HepG2 (cell line): ENCODE measurements around the gene ATP7B. TPM values are rescaled to one million over a fixed set of nuclear protein-coding genes. Genes with fewer than 3 reads are reported as not detected.

Source experiments
- ARID2 ChIP-seq: sonication (generic); formaldehyde crosslinking; IDR thresholded peaks from 2 replicates; pipeline ENCODE4 v1.8.1; 2022; ENCODE audit warnings: mild to moderate bottlenecking, missing genetic modification reagents, borderline replicate concordance
- EEA1 ChIP-seq: sonication (generic); formaldehyde crosslinking; IDR thresholded peaks from 2 replicates; pipeline ENCODE4 v1.5.1; 2020; ENCODE audit warnings: mild to moderate bottlenecking, missing genetic modification reagents, borderline replicate concordance
- ELF1 ChIP-seq: sonication (generic); formaldehyde crosslinking; IDR thresholded peaks from 2 replicates; pipeline ENCODE4 v1.4.0; 2020; ENCODE audit warnings: missing genetic modification reagents
- HNF4A ChIP-seq: sonication (generic); formaldehyde crosslinking; IDR thresholded peaks from 2 replicates; pipeline ENCODE4 v1.4.0; 2020; ENCODE audit warnings: missing genetic modification reagents
- HNRNPUL1 ChIP-seq: fragments of 200-400 bp; formaldehyde crosslinking; IDR thresholded peaks from 2 replicates; pipeline ENCODE4 v1.6.1; 2017; ENCODE audit warnings: low read depth, mild to moderate bottlenecking, low read length, moderate library complexity
- PCBP2 ChIP-seq: fragments of 200-400 bp; formaldehyde crosslinking; optimal IDR thresholded peaks from 2 replicates; pipeline ENCODE3; 2018; ENCODE audit warnings: low read length, low read depth; ENCODE audit not compliant: poor library complexity, severe bottlenecking
- PRMT3 ChIP-seq: sonication (generic); formaldehyde crosslinking; IDR thresholded peaks from 2 replicates; pipeline ENCODE4 v1.8.1; 2022; ENCODE audit warnings: low read depth, mild to moderate bottlenecking, moderate library complexity, missing genetic modification reagents, borderline replicate concordance
- SIN3B ChIP-seq: fragments of 150-350 bp; IDR thresholded peaks from 2 replicates; pipeline ENCODE4 v1.6.1; 2014; ENCODE audit warnings: low read length
- SPEN ChIP-seq: sonication (generic); formaldehyde crosslinking; IDR thresholded peaks from 2 replicates; pipeline ENCODE4 v1.5.1; 2020; ENCODE audit warnings: low read depth, mild to moderate bottlenecking, missing genetic modification reagents
- ZNF180 ChIP-seq: sonication (generic); formaldehyde crosslinking; IDR thresholded peaks from 2 replicates; pipeline ENCODE4 v1.4.0; 2020; ENCODE audit warnings: low read depth, missing genetic modification reagents, borderline replicate concordance
- ZNF33A ChIP-seq: sonication (generic); formaldehyde crosslinking; IDR thresholded peaks from 2 replicates; pipeline ENCODE4 v1.5.1; 2020; ENCODE audit warnings: missing genetic modification reagents, mild to moderate bottlenecking, moderate library complexity, borderline replicate concordance
- ZNF432 ChIP-seq: sonication (generic); formaldehyde crosslinking; IDR thresholded peaks from 2 replicates; pipeline ENCODE4 v1.5.0; 2020; ENCODE audit warnings: missing genetic modification reagents, mild to moderate bottlenecking, borderline replicate concordance
- polyA plus RNA-seq, 8 experiments: library from polyadenylated mRNA; depleted of rRNA in 3 of 8; stranded (reverse) in 7 of 8; unstranded in 1 of 8; fragments of >200 nt; fragmentation: Illumina TruSeq in 4 of 8; extraction: Trizol in 4 of 8; gene quantifications; 2 replicates each; pipeline versions ENCODE4 v1.2.1 to v1.2.3, GENCODE V29; 2011 to 2016; ENCODE audit warnings: low read depth in 4 of 8, missing spikeins in 1 of 8, mixed read lengths in 1 of 8; ENCODE audit not compliant: insufficient read depth in 1 of 8
- total RNA-seq, 5 experiments: library from RNA; depleted of rRNA; stranded (reverse); fragments of >200 nt; fragmentation: Illumina TruSeq; extraction: Trizol; gene quantifications; 2 replicates each; pipeline ENCODE4 v1.2.3, GENCODE V29; 2016; ENCODE audit warnings: low read depth in 1 of 5
- TF ChIP-seq, protein P1 (sequence below): sonication (generic); formaldehyde crosslinking; IDR thresholded peaks from 2 replicates; pipeline ENCODE4 v1.5.0; 2020; ENCODE audit warnings: mild to moderate bottlenecking, missing genetic modification reagents
- TF ChIP-seq, protein P2 (sequence below): sonication (generic); formaldehyde crosslinking; IDR thresholded peaks from 2 replicates; pipeline ENCODE4 v1.8.0; 2022; ENCODE audit warnings: mild to moderate bottlenecking, missing genetic modification reagents, moderate library complexity
- TF ChIP-seq, protein P3 (sequence below): sonication (generic); formaldehyde crosslinking; conservative IDR thresholded peaks from 2 replicates; pipeline ENCODE4 v1.8.0; 2022; ENCODE audit warnings: low read depth, missing genetic modification reagents
- TF ChIP-seq, protein P4 (sequence below): sonication (generic); formaldehyde crosslinking; IDR thresholded peaks from 2 replicates; pipeline ENCODE4 v1.4.0; 2020; ENCODE audit warnings: mild to moderate bottlenecking, missing genetic modification reagents
- TF ChIP-seq, protein P5 (sequence below): sonication (generic); formaldehyde crosslinking; IDR thresholded peaks from 2 replicates; pipeline ENCODE4 v1.5.0; 2020; ENCODE audit warnings: missing genetic modification reagents

Gene ATP7B
- total and polyA plus RNA-seq, 2 of the 13 experiments (the other 11 are each of a cell fraction or from before 2014, with no cell fraction given): 31.8 to 57.4 TPM

DNA sequence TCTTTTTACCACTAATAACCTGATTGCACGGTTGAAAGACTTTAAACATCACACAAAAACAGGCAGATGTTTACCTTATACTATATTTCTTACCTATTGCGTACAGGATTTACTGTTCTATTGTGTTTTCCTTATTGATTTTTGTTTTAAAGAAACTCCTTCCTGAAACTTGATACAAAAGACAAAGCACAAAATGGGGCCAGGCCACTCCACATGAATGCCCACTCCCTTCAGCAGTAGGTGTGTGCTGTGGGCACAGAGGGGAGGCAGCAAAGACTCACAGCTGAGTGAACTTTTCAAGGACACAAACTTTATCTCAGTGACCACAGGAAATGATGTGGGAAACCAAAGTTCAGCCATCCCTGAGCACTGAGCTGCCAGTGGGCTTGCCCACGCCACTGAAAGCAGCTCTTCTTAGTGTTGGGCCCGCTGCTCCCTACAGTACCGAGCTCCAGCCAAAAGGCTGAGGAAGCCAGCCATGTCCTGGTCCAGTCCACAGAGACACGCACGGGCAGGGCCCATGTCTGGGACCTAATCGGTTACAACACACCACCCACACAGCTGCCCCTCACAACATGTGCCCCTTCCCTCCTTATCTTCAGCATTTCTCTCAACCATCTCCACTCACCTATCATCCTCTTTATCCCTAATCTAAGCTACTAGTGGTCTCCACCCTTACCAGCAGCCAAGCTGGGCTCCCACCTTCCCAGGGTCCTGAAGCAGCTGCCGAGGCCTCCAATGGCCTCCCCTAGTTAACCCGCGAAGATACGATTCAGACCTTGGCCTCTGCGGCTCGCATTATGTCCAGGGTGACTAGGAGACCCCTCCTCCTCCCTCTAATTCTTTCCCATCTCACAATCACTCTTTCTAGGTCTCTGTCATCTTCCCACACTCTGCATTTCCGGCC lies 39.5 kb downstream of the ATP7B start (continued):
- TF ChIP-seq HNRNPUL1 (no peak), ELF1 (CRISPR knock-in tag) (peak; percentile 61), EEA1 (no peak), ARID2 (CRISPR knock-in tag) (no peak), SIN3B (no peak), ZNF33A (CRISPR knock-in tag) (no peak), ZNF432 (CRISPR knock-in tag) (no peak), HNF4A (CRISPR knock-in tag) (peak; percentile 86), ZNF180 (CRISPR knock-in tag) (no peak), PCBP2 (no peak), SPEN (0 out of 2 replicates have a peak, but pooled peaks have one; percentile 35), PRMT3 (no peak)
- TF ChIP-seq, protein P1, sequence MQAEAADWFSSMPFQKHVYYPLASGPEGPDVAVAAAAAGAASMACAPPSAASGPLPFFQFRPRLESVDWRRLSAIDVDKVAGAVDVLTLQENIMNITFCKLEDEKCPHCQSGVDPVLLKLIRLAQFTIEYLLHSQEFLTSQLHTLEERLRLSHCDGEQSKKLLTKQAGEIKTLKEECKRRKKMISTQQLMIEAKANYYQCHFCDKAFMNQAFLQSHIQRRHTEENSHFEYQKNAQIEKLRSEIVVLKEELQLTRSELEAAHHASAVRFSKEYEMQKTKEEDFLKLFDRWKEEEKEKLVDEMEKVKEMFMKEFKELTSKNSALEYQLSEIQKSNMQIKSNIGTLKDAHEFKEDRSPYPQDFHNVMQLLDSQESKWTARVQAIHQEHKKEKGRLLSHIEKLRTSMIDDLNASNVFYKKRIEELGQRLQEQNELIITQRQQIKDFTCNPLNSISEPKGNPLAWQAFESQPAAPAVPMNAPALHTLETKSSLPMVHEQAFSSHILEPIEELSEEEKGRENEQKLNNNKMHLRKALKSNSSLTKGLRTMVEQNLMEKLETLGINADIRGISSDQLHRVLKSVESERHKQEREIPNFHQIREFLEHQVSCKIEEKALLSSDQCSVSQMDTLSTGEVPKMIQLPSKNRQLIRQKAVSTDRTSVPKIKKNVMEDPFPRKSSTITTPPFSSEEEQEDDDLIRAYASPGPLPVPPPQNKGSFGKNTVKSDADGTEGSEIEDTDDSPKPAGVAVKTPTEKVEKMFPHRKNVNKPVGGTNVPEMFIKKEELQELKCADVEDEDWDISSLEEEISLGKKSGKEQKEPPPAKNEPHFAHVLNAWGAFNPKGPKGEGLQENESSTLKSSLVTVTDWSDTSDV (CRISPR knock-in tag): no peak
- TF ChIP-seq, protein P2, sequence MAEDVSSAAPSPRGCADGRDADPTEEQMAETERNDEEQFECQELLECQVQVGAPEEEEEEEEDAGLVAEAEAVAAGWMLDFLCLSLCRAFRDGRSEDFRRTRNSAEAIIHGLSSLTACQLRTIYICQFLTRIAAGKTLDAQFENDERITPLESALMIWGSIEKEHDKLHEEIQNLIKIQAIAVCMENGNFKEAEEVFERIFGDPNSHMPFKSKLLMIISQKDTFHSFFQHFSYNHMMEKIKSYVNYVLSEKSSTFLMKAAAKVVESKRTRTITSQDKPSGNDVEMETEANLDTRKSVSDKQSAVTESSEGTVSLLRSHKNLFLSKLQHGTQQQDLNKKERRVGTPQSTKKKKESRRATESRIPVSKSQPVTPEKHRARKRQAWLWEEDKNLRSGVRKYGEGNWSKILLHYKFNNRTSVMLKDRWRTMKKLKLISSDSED (CRISPR knock-in tag): no peak
- TF ChIP-seq, protein P3, sequence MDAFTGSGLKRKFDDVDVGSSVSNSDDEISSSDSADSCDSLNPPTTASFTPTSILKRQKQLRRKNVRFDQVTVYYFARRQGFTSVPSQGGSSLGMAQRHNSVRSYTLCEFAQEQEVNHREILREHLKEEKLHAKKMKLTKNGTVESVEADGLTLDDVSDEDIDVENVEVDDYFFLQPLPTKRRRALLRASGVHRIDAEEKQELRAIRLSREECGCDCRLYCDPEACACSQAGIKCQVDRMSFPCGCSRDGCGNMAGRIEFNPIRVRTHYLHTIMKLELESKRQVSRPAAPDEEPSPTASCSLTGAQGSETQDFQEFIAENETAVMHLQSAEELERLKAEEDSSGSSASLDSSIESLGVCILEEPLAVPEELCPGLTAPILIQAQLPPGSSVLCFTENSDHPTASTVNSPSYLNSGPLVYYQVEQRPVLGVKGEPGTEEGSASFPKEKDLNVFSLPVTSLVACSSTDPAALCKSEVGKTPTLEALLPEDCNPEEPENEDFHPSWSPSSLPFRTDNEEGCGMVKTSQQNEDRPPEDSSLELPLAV (CRISPR knock-in tag): no peak
- TF ChIP-seq, protein P4, sequence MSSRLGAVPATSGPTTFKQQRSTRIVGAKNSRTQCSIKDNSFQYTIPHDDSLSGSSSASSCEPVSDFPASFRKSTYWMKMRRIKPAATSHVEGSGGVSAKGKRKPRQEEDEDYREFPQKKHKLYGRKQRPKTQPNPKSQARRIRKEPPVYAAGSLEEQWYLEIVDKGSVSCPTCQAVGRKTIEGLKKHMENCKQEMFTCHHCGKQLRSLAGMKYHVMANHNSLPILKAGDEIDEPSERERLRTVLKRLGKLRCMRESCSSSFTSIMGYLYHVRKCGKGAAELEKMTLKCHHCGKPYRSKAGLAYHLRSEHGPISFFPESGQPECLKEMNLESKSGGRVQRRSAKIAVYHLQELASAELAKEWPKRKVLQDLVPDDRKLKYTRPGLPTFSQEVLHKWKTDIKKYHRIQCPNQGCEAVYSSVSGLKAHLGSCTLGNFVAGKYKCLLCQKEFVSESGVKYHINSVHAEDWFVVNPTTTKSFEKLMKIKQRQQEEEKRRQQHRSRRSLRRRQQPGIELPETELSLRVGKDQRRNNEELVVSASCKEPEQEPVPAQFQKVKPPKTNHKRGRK: no peak
- TF ChIP-seq, protein P5, sequence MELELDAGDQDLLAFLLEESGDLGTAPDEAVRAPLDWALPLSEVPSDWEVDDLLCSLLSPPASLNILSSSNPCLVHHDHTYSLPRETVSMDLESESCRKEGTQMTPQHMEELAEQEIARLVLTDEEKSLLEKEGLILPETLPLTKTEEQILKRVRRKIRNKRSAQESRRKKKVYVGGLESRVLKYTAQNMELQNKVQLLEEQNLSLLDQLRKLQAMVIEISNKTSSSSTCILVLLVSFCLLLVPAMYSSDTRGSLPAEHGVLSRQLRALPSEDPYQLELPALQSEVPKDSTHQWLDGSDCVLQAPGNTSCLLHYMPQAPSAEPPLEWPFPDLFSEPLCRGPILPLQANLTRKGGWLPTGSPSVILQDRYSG: no peak
